Measurements from ENCODE around the gene ZNF212.
"Not testable (repeated sequence)": the region's sequence is repeated elsewhere in the genome, so short reads cannot be mapped to it uniquely, and the experiment has no call there.

ZNF212 gene

GRCh38 chr7:149220534-149220933 is 18.9 kb upstream of the ZNF212 start:
- DNase-seq = no peak

DNA sequence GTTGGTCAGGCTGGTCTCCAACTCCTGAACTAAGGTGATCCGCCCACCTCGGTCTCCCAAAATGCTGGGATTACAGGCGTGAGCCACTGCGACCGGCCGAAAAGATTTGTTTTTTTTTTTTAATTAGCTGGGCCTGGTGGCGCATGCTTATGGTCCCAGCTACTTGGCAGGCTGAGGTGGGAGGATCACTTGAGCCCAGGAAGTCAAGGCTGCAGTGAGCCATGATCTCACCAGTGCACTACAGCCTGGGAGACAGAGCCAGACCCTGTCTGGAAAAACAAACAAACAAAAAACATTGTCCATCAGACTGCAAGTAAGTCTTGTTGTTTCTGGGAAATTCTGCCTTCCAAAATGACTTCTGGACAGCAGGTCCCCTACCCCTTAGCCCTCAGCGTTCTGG is 16.3 kb upstream of the ZNF212 start:
- DNase-seq = no peak

GRCh38 chr7:149223761-149224160 is 15.7 kb upstream of the ZNF212 start:
- DNase-seq = no peak

GRCh38 chr7:149224352-149224751 is 15.1 kb upstream of the ZNF212 start:
- no peak for DNase-seq

GRCh38 chr7:149225106-149225505 is 14.3 kb upstream of the ZNF212 start:
- no peak for DNase-seq

DNA sequence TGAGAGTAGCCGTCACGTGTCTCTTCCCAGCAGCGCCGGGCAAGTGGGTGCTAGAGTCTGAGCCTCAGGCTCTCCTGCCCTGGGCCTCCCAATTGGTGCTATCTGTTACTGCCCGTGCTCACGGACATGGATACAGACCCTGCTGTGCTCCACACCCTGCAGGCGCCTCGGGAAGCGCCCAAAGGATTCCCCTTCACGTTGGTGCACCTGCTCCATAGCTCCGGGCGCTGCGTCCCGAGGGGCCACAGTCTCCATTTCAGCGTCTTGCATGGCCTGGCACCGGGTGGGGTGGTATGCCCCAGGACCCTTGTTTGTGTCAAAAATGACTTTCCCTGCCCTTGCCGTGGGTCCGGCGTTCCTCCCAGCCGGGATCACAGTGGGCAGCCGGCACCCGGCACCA is 13.8 kb upstream of the ZNF212 start:
- DNase-seq = no peak

DNA sequence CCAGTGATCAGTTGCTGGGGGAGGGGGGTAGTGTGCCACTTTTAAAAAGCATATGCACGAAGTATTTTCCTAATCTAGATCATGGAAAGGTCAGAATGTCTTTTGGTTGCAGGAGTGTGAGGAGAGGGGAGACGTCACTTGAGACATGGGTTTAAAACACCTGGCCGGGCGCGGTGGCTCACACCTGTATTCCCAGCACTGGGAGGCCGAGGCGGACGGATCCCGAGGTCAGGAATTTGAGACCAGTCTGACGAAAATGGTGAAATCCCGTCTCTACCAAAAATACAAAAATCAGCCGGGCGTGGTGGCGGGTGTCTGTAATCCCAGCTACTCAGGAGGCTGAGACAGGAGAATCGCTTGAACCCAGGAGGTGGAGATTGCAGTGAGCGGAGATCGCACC is 13.1 kb upstream of the ZNF212 start:
- not testable (repeated sequence) for DNase-seq

GRCh38 chr7:149226840-149227494 is 12.5 kb upstream of the ZNF212 start:
- DNase-seq = no peak

- DNase-seq = no peak
Measured at GRCh38 chr7:149228831-149229471, 10.5 kb upstream of the ZNF212 start.

DNA sequence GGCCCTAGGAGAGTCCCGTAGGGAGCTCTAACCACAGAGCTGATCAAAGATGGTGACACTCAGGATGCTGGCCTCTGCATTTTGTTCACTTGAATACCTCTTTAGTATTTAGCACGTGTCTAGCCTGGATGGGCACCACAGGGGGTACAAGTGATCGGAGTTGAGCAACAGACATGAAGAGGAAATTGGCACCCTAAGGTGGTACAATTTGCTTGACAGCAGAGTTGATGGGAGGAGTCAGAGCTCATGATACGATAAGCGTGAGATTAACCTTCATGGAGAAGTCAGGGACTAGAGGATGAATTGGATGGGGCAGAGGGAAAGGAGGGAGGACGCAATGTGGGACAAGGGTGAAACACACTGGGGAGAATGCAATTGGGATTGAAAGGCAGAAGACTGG is 9.9 kb upstream of the ZNF212 start:
- DNase-seq = no peak

- DNase-seq = no peak
Measured at GRCh38 chr7:149232362-149232761, 7.1 kb upstream of the ZNF212 start.

DNA sequence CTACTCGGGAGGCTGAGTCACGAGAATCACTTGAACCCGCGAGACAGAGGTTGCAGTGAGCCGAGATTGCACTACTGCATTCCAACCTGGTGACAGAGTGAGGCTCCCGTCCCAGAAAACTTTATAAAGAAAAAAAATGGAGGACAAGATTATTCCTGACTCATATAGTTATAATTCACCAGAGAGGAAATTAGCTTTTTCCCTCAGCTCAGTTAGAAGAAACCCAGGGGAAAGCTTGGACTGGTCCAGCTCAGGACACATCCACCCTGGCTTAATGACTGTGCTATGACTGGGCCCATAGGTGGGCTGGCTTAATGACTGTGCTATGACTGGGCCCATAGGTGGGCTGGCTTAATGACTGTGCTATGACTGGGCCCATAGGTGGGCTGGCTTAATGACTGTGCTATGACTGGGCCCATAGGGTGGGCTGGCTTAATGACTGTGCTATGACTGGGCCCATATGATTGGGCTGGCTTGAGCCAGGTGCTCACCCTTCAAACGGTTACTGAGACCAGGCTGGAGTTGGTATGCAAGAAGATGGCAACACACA is 5.7 kb upstream of the ZNF212 start:
- not testable (repeated sequence) for DNase-seq

- DNase-seq = no peak
Measured at GRCh38 chr7:149237502-149237901, 1.9 kb upstream of the ZNF212 start.

DNA sequence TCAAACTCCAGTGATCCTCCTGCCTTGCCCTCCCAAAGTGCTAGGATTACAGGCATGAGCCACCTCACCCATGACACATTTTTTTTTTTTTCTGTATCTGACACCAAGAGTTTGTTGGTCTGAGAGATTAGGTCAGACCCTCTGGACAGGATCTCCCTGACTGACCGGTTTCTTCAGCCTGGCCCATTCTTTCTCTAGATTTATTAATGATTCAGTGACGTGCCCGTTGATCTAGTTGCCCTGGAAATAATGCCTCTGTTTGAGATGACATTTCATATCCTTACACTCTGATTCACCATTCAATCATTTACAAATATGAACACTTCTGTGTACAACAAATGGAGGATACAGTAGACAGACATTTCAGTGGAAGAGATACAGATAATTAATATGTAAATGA is 1.4 kb upstream of the ZNF212 start:
- DNase-seq = no peak

DNA sequence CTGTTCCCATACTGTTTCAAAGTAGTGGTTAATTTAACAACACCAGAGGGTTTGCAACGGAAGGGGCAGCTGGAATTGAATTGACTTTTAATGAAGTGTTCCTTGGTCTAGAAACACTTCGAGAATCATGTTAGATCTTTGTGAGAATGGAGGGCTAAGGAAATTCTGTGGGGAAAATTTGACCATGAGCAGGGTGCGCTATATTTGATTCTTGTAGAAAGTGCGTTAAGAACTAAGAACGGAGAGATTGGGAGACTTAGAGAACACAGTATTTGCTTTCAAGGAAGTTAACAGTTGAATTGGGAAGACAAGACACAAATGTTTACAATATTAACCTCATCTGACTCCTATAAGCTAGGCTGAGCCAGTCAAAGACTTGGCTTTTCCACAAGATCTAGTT is 1.2 kb downstream of the ZNF212 start:
- DNase-seq = no peak

- no peak for DNase-seq
Measured at GRCh38 chr7:149241696-149242095, 2.2 kb downstream of the ZNF212 start.

DNA sequence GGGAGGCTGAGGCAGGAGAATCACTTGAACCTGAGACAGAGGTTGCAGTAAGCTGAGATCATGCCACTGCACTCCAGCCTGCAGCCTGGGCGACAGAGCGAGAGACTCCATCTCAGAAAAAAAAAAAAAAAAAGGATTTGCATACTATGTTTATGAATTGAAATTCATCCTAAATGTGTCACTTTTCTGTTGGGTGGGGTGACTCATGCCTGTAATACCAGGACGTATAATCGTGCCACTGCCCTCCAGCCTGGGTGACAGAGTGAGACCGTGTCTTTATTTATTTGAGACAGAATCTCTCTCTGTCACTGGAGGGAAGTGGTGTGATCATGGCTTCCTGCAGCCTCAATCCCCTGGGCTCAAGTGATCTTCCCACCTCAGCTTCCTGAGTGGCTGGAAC is 5.8 kb downstream of the ZNF212 start:
- DNase-seq = no peak

GRCh38 chr7:149245744-149246143 is 6.3 kb downstream of the ZNF212 start:
- no peak for DNase-seq

DNA sequence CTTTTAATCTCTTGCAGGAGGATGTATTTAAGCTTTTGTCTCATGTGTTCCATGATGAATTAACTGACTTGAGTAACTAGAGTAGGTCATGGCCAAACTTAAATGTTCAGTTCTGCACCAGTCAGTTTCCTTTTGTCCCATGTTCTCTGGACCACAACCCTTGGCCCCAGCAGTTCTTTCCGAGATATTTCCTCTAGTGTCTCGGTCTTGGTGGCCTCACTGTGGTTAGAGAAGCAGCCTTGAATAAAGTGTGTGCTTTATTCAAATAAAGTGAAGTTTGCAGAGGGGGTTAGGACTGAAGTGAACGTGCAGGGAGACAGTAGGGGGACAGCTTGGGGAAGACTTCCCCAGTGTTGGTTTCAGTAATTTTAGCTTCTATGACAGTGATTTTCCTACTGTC is 9.3 kb downstream of the ZNF212 start:
- DNase-seq = no peak

DNA sequence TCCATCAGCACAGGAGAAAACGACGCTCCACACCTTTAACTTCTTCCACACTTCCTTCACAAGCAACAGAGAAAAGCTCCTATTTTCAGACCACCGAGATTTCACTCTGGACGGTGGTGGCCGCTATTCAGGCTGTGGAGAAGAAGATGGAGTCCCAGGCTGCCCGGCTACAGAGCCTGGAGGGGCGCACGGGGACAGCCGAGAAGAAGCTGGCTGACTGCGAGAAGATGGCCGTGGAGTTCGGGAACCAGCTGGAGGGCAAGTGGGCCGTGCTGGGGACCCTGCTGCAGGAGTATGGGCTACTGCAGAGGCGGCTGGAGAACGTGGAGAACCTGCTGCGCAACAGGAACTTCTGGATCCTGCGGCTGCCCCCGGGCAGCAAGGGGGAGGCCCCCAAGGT is 10.7 kb downstream of the ZNF212 start:
- DNase-seq = not testable (repeated sequence)

DNA sequence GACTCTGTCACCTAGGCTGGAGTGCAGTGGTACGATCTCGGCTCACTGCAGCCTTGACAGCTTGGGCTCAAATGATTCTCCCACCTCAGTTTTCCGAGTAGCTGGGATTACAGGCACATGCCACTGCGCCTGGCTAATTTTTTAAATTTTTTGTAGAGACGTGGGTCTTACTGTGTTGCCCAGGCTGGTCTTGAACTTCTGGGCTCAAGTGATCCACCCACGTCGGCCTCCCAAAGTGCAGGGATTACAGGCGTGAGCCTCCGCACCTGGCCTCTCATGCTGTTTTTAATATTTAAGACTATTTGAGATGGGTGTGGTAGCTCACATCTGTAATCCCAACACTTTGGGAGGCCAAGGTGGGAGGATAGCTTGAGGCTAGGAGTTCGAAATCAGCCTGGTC is 12.1 kb downstream of the ZNF212 start:
- DNase-seq = not testable (repeated sequence)

DNA sequence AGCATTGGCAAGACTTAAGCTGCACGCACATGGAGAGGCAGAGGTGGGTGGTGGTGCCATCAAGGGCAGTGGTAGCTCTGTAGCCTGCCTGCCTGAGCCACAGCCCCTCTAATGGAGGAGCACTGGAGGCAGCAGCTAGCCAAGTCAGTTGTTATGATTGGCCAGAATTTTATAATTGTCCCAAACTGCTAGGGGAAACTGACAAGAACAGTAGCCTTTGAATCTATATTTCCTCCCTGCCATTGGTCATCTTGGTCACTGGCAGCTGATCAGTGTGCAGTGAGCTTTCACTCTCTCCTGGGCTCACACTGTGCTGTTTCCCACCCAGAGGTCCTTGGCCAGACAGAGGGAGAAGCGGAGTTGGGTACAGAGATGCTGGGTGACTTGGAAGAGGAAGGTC is 12.9 kb downstream of the ZNF212 start:
- DNase-seq = no peak

GRCh38 chr7:149253665-149254064 is 14.2 kb downstream of the ZNF212 start:
- DNase-seq = no peak

- no peak for DNase-seq
Measured at GRCh38 chr7:149254181-149254858, 14.9 kb downstream of the ZNF212 start.
